Measurements from ENCODE around the gene SFMBT2.
"Not testable (repeated sequence)": the region's sequence is repeated elsewhere in the genome, so short reads cannot be mapped to it uniquely, and the experiment has no call there.

SFMBT2 gene

DNA sequence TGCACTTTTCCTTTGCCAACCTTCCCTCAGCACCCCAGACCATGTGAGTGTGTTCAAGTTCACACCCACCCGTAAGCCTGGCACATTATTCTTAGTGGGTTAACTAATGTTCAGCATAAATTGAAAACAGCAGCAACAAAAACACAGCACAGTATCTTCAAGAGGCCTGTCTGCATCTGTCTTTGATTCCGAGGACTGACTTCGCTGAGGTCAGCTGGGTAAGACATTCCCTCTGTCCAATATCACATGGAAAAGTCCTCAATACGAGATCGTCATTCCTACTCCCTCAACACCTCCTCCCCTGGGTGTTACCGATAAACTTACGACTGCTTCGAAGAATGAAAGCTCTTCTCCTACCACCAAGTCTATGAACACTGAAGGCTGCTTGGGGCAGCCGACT lies 218.8 kb downstream of the SFMBT2 start:
- peaks cover 0 to 4% of the 10 kb centered on the region in 2 experiments for H3K36me3 ChIP-seq (ENCODE audit: control insufficient read depth in 1 of 2, insufficient read depth in 2 of 2, low read length in 2 of 2)
- H3K18ac ChIP-seq (ENCODE audit: low read length), result no peak overlapping the region
- no peak overlapping the region for H2BK5ac ChIP-seq (ENCODE audit: low read depth, low read length, poor library complexity)
- no CpG with 5 or more reads among the region's 9 CpGs for WGBS (ENCODE audit: extremely low coverage, insufficient coverage, insufficient read length)
- no peaks in the 10 kb centered on the region for H3K79me1 ChIP-seq (ENCODE audit: low read length)
- H4K12ac ChIP-seq (ENCODE audit: low read depth, low read length), result no peak overlapping the region
- H3K14ac ChIP-seq (ENCODE audit: low read length), result no peak overlapping the region
- no peak overlapping the region for H4K8ac ChIP-seq (ENCODE audit: low read depth, low read length)
- H3K4ac ChIP-seq (ENCODE audit: low read depth, low read length), result no peak overlapping the region
- no peak for DNase-seq
- no peak overlapping the region for H4K91ac ChIP-seq (ENCODE audit: low read depth, low read length)
- no peak overlapping the region for H3K9ac ChIP-seq (ENCODE audit: low read length)
- H2AFZ ChIP-seq (ENCODE audit: insufficient read depth, low read length, poor library complexity), result no peak overlapping the region
- H3K27me3 ChIP-seq (ENCODE audit: insufficient read depth, low read length), result no peaks in the 10 kb centered on the region
- no peak overlapping the region for H2AK5ac ChIP-seq (ENCODE audit: low read length)
- H3K4me3 ChIP-seq (ENCODE audit: low read depth, low read length), result no peak overlapping the region
- H3K4me2 ChIP-seq (ENCODE audit: low read length), result no peak overlapping the region
- H3K79me2 ChIP-seq (ENCODE audit: control insufficient read depth, insufficient read depth, low read length, poor library complexity), result no peaks in the 10 kb centered on the region
- H3K4me1 ChIP-seq (ENCODE audit: control insufficient read depth in 1 of 2, insufficient read depth in 2 of 2, low read length in 2 of 2), result no peaks in the 10 kb centered on the region
- no peak overlapping the region for H3K27ac ChIP-seq (ENCODE audit: low read depth, low read length)
- H2BK120ac ChIP-seq (ENCODE audit: insufficient read depth, low read length, poor library complexity), result no peak overlapping the region
- H3K9me3 ChIP-seq (ENCODE audit: insufficient read depth, low read depth, low read length), result no peaks in the 10 kb centered on the region
- no peak overlapping the region for H3K23ac ChIP-seq (ENCODE audit: low read length)
- H2BK12ac ChIP-seq (ENCODE audit: low read length), result no peak overlapping the region

DNA sequence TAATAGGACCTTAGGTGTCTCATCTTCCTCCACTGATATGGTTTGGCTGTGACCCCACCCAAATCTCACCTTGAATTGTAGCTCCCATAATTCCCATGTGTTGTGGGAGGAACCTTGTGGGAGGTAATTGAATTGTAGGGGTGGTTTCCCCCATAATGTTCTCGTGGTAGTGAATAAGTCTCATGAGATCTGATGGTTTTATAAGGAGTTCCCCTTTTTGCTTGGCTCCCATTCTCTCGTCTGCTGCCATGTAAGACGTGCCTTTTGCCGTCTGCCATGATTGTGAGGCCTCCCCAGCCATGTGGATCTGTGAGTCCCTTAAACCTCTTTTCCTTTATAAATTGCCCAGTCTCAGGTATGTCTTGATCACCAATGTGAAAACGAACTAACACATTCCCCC lies 220.1 kb downstream of the SFMBT2 start:
- H3K79me2 ChIP-seq (ENCODE audit: control insufficient read depth, insufficient read depth, low read length, poor library complexity); H3K4me1 ChIP-seq (ENCODE audit: control insufficient read depth in 1 of 2, insufficient read depth in 2 of 2, low read length in 2 of 2); H3K36me3 ChIP-seq (ENCODE audit: control insufficient read depth in 1 of 2, insufficient read depth in 2 of 2, low read length in 2 of 2); H4K8ac ChIP-seq (ENCODE audit: low read depth, low read length); H3K4ac ChIP-seq (ENCODE audit: low read depth, low read length); DNase-seq; H4K12ac ChIP-seq (ENCODE audit: low read depth, low read length); H4K91ac ChIP-seq (ENCODE audit: low read depth, low read length); H3K27ac ChIP-seq (ENCODE audit: low read depth, low read length); H2BK5ac ChIP-seq (ENCODE audit: low read depth, low read length, poor library complexity); H3K14ac ChIP-seq (ENCODE audit: low read length); H3K4me3 ChIP-seq (ENCODE audit: low read depth, low read length); H2AK5ac ChIP-seq (ENCODE audit: low read length); H3K4me2 ChIP-seq (ENCODE audit: low read length); H2AFZ ChIP-seq (ENCODE audit: insufficient read depth, low read length, poor library complexity); H3K23ac ChIP-seq (ENCODE audit: low read length); H3K9ac ChIP-seq (ENCODE audit: low read length); H3K79me1 ChIP-seq (ENCODE audit: low read length); H3K27me3 ChIP-seq (ENCODE audit: insufficient read depth, low read length); H2BK120ac ChIP-seq (ENCODE audit: insufficient read depth, low read length, poor library complexity); H2BK12ac ChIP-seq (ENCODE audit: low read length); H3K18ac ChIP-seq (ENCODE audit: low read length); H3K9me3 ChIP-seq (ENCODE audit: insufficient read depth, low read depth, low read length): not testable (repeated sequence)
- no CpG with 5 or more reads among the region's 5 CpGs for WGBS (ENCODE audit: extremely low coverage, insufficient coverage, insufficient read length)

DNA sequence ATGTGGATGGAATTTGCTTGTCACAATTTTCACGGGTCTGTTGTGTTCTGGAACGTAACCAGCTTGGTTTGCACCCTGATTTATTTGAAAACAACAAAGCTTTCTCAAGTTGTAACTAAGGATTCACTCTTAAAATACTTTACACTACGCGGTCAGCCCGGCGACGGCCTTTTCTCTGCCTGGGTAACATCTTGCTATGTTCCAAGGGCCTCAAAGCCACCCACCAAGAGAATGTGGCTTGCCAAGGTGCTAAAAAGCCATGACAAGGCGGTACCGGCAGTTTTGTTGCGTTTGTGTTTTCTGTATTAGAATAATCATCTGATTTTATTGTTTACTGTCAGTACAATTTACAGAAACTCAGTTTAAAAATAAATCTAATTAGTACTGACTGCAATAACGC lies 220.9 kb downstream of the SFMBT2 start:
- Histone ChIP-seq H3K79me1 (ENCODE audit: low read length) (no peaks in the 10 kb centered on the region), H4K8ac (ENCODE audit: low read depth, low read length) (no peak overlapping the region), H3K27me3 (ENCODE audit: insufficient read depth, low read length) (no peaks in the 10 kb centered on the region), H3K36me3 (ENCODE audit: control insufficient read depth in 1 of 2, insufficient read depth in 2 of 2, low read length in 2 of 2) (no peaks in the 10 kb centered on the region), H3K4me2 (ENCODE audit: low read length) (no peak overlapping the region), H3K4me3 (ENCODE audit: low read depth, low read length) (no peak overlapping the region), H2AFZ (ENCODE audit: insufficient read depth, low read length, poor library complexity) (no peak overlapping the region), H3K9ac (ENCODE audit: low read length) (no peak overlapping the region), H4K12ac (ENCODE audit: low read depth, low read length) (no peak overlapping the region), H2AK5ac (ENCODE audit: low read length) (no peak overlapping the region), H3K4me1 (ENCODE audit: control insufficient read depth in 1 of 2, insufficient read depth in 2 of 2, low read length in 2 of 2) (no peaks in the 10 kb centered on the region), H3K79me2 (ENCODE audit: control insufficient read depth, insufficient read depth, low read length, poor library complexity) (no peaks in the 10 kb centered on the region), H3K14ac (ENCODE audit: low read length) (no peak overlapping the region), H3K9me3 (ENCODE audit: insufficient read depth, low read depth, low read length) (no peaks in the 10 kb centered on the region), H4K91ac (ENCODE audit: low read depth, low read length) (no peak overlapping the region), H3K4ac (ENCODE audit: low read depth, low read length) (no peak overlapping the region), H3K18ac (ENCODE audit: low read length) (no peak overlapping the region), H2BK12ac (ENCODE audit: low read length) (no peak overlapping the region), H3K23ac (ENCODE audit: low read length) (no peak overlapping the region), H2BK5ac (ENCODE audit: low read depth, low read length, poor library complexity) (no peak overlapping the region), H2BK120ac (ENCODE audit: insufficient read depth, low read length, poor library complexity) (no peak overlapping the region), H3K27ac (ENCODE audit: low read depth, low read length) (no peak overlapping the region)
- no peak for DNase-seq
- no CpG with 5 or more reads among the region's 11 CpGs for WGBS (ENCODE audit: extremely low coverage, insufficient coverage, insufficient read length)

DNA sequence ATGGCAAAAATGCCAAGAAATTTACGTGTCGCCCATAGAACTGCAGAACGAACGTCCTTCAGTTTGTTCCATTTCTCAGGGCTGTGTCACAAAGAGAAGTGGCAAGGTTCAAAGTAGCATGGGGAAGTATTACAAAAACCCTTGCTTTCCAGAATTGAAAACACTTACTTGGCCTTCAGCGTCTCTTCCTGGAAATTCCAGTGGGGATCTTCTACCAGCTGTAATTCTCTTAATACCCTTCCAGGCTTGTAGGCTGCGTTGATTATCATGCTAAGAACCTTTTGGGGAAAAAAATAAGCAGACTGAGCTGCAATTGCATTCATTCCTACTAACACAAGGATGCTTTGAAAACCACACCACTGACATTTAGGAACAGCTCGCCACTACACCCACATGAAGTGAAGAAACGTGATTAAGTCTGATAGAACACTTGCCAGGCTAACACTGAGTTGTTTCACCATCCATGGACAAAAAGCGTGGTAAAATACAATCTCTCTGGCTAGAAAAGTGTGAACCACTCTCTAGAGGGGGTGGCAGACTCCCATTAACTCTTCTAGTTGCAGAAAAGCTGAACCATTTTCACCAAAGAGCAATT lies 222.3 kb downstream of the SFMBT2 start:
- Histone ChIP-seq H4K91ac (ENCODE audit: low read depth, low read length) (no peak overlapping the region), H3K4me2 (ENCODE audit: low read length) (no peak overlapping the region), H3K79me1 (ENCODE audit: low read length) (no peaks in the 10 kb centered on the region), H4K12ac (ENCODE audit: low read depth, low read length) (no peak overlapping the region), H3K9me3 (ENCODE audit: insufficient read depth, low read depth, low read length) (no peaks in the 10 kb centered on the region), H3K27me3 (ENCODE audit: insufficient read depth, low read length) (no peaks in the 10 kb centered on the region), H2BK5ac (ENCODE audit: low read depth, low read length, poor library complexity) (no peak overlapping the region), H3K4me1 (ENCODE audit: control insufficient read depth in 1 of 2, insufficient read depth in 2 of 2, low read length in 2 of 2) (no peaks in the 10 kb centered on the region), H3K4ac (ENCODE audit: low read depth, low read length) (no peak overlapping the region), H3K4me3 (ENCODE audit: low read depth, low read length) (no peak overlapping the region), H3K27ac (ENCODE audit: low read depth, low read length) (no peak overlapping the region), H2BK12ac (ENCODE audit: low read length) (no peak overlapping the region), H2BK120ac (ENCODE audit: insufficient read depth, low read length, poor library complexity) (no peak overlapping the region), H3K79me2 (ENCODE audit: control insufficient read depth, insufficient read depth, low read length, poor library complexity) (no peaks in the 10 kb centered on the region), H3K36me3 (ENCODE audit: control insufficient read depth in 1 of 2, insufficient read depth in 2 of 2, low read length in 2 of 2) (no peaks in the 10 kb centered on the region), H3K18ac (ENCODE audit: low read length) (no peak overlapping the region), H4K8ac (ENCODE audit: low read depth, low read length) (no peak overlapping the region), H3K23ac (ENCODE audit: low read length) (no peak overlapping the region), H2AFZ (ENCODE audit: insufficient read depth, low read length, poor library complexity) (no peak overlapping the region), H3K14ac (ENCODE audit: low read length) (no peak overlapping the region), H2AK5ac (ENCODE audit: low read length) (no peak overlapping the region), H3K9ac (ENCODE audit: low read length) (no peak overlapping the region)
- DNase-seq, result no peak
- no CpG with 5 or more reads among the region's 9 CpGs for WGBS (ENCODE audit: extremely low coverage, insufficient coverage, insufficient read length)

Data from trophoblast cell (in vitro differentiated cells and primary cell).